ENCODE data around the gene RPS6KL1. TPM values are rescaled to one million over a fixed set of nuclear protein-coding genes. Genes with fewer than 3 reads are reported as not detected.

RPS6KL1 gene
- total RNA-seq, 1 donor from 2014 or later = 0.97 TPM

- H3K36me3 Mint-ChIP-seq (ENCODE audit: unreplicated experiment) = no peaks in the 10 kb centered on the region
- TF ChIP-seq, protein P1, sequence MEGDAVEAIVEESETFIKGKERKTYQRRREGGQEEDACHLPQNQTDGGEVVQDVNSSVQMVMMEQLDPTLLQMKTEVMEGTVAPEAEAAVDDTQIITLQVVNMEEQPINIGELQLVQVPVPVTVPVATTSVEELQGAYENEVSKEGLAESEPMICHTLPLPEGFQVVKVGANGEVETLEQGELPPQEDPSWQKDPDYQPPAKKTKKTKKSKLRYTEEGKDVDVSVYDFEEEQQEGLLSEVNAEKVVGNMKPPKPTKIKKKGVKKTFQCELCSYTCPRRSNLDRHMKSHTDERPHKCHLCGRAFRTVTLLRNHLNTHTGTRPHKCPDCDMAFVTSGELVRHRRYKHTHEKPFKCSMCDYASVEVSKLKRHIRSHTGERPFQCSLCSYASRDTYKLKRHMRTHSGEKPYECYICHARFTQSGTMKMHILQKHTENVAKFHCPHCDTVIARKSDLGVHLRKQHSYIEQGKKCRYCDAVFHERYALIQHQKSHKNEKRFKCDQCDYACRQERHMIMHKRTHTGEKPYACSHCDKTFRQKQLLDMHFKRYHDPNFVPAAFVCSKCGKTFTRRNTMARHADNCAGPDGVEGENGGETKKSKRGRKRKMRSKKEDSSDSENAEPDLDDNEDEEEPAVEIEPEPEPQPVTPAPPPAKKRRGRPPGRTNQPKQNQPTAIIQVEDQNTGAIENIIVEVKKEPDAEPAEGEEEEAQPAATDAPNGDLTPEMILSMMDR (IDR thresholded peaks at IDR 0.05) = peak; percentile 90
- H3K27ac Mint-ChIP-seq (ENCODE audit: unreplicated experiment) = no peak overlapping the region
- DNase-seq (ENCODE audit: extremely low spot score, unreplicated experiment) = peak; percentile 93
- H3K4me3 Mint-ChIP-seq (ENCODE audit: unreplicated experiment) = no peak overlapping the region
- H3K9me3 Mint-ChIP-seq (ENCODE audit: unreplicated experiment) = no peaks in the 10 kb centered on the region
- H3K27me3 Mint-ChIP-seq (ENCODE audit: unreplicated experiment) = peaks cover 6% of the 10 kb centered on the region
- H3K4me1 Mint-ChIP-seq (ENCODE audit: unreplicated experiment) = peaks cover 9% of the 10 kb centered on the region
Observed at GRCh38 chr14:74860899-74861733, 61.9 kb downstream of the RPS6KL1 start.

GRCh38 chr14:74859757-74860552, 63.1 kb downstream of the RPS6KL1 start:
- no peaks in the 10 kb centered on the region for H3K27me3 Mint-ChIP-seq (ENCODE audit: unreplicated experiment)
- TF ChIP-seq, protein P1 (IDR thresholded peaks at IDR 0.05) = no peak
- no peak overlapping the region for H3K27ac Mint-ChIP-seq (ENCODE audit: unreplicated experiment)
- no peaks in the 10 kb centered on the region for H3K9me3 Mint-ChIP-seq (ENCODE audit: unreplicated experiment)
- no peak for DNase-seq (ENCODE audit: extremely low spot score, unreplicated experiment)
- peaks cover 2% of the 10 kb centered on the region for H3K36me3 Mint-ChIP-seq (ENCODE audit: unreplicated experiment)
- H3K4me1 Mint-ChIP-seq (ENCODE audit: unreplicated experiment) = peaks cover 9% of the 10 kb centered on the region
- H3K4me3 Mint-ChIP-seq (ENCODE audit: unreplicated experiment) = no peak overlapping the region

- H3K4me3 Mint-ChIP-seq (ENCODE audit: unreplicated experiment) = no peak overlapping the region
- H3K27me3 Mint-ChIP-seq (ENCODE audit: unreplicated experiment) = no peaks in the 10 kb centered on the region
- H3K4me1 Mint-ChIP-seq (ENCODE audit: unreplicated experiment) = peaks cover 23% of the 10 kb centered on the region
- DNase-seq (ENCODE audit: extremely low spot score, unreplicated experiment) = no peak
- TF ChIP-seq, protein P1 (IDR thresholded peaks at IDR 0.05) = no peak
- no peak overlapping the region for H3K27ac Mint-ChIP-seq (ENCODE audit: unreplicated experiment)
- H3K9me3 Mint-ChIP-seq (ENCODE audit: unreplicated experiment) = no peaks in the 10 kb centered on the region
- H3K36me3 Mint-ChIP-seq (ENCODE audit: unreplicated experiment) = peaks cover 2% of the 10 kb centered on the region
Observed at GRCh38 chr14:74858022-74858421, 65.0 kb downstream of the RPS6KL1 start.

DNA sequence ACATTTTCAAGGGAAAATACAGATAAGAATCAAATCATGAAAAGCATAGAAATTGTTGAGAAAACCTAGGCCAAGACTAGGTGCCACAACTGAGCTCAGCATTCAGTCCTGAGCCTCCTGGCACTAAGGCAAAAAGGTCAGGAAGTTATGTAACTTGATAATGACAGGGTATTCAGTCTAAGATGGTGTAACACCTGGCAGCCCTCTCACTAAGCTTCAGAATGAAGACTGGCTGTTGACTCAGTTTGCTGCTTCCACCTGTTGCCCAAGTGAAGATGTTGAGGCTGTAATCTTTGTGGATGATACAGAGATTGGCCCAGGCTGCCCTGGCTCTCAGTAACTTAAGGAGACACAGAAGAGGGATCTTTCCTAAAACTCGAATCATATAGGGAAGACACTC, 66.7 kb downstream of the RPS6KL1 start:
- H3K9me3 Mint-ChIP-seq (ENCODE audit: unreplicated experiment) = no peaks in the 10 kb centered on the region
- TF ChIP-seq, protein P1 (IDR thresholded peaks at IDR 0.05) = no peak
- peaks cover 2% of the 10 kb centered on the region for H3K36me3 Mint-ChIP-seq (ENCODE audit: unreplicated experiment)

DNA sequence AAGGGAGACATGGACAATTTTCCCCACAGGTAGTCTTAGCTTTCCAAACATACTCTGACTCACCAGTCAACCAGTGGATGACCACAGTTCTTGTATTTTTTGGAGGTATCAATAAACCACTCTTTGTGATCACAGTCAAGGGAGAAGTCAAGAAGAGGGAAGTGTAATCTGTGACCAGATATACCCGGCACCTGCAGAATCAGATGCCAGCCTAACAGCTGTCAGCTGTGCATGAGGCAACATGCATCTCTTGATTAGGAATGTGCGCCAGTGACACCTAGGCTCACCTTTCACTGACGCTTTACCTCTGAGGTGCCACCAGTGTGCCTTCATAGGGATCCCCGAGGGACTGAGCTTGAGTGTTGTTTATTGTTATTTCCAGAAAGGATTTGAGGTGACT, 67.1 kb downstream of the RPS6KL1 start:
- TF ChIP-seq, protein P1 (IDR thresholded peaks at IDR 0.05) = no peak
- no peak for DNase-seq (ENCODE audit: extremely low spot score, unreplicated experiment)
- peaks cover 2% of the 10 kb centered on the region for H3K36me3 Mint-ChIP-seq (ENCODE audit: unreplicated experiment)
- no peak overlapping the region for H3K4me3 Mint-ChIP-seq (ENCODE audit: unreplicated experiment)
- H3K27me3 Mint-ChIP-seq (ENCODE audit: unreplicated experiment) = no peaks in the 10 kb centered on the region
- H3K9me3 Mint-ChIP-seq (ENCODE audit: unreplicated experiment) = no peaks in the 10 kb centered on the region
- no peak overlapping the region for H3K27ac Mint-ChIP-seq (ENCODE audit: unreplicated experiment)
- peaks cover 33% of the 10 kb centered on the region for H3K4me1 Mint-ChIP-seq (ENCODE audit: unreplicated experiment)

More for the DNA sequence above, 66.7 kb downstream of the RPS6KL1 start:
- Mint-ChIP-seq H3K27ac (ENCODE audit: unreplicated experiment) (no peak overlapping the region), H3K4me3 (ENCODE audit: unreplicated experiment) (no peak overlapping the region), H3K4me1 (ENCODE audit: unreplicated experiment) (peaks cover 34% of the 10 kb centered on the region), H3K27me3 (ENCODE audit: unreplicated experiment) (no peaks in the 10 kb centered on the region)
- DNase-seq (ENCODE audit: extremely low spot score, unreplicated experiment) = no peak
